H9 (cell line): ENCODE data around the gene TMEM242. TPM values are rescaled to one million over a fixed set of nuclear protein-coding genes. Genes with fewer than 3 reads are reported as not detected.

Experiments
- DNase-seq: peaks from one replicate; pipeline ENCODE4 v3.0.0-alpha.2; 2017
- H2AFZ ChIP-seq: one replicate; pipeline ENCODE4 v1.6.1; 2013; ENCODE audit warnings: mild to moderate bottlenecking, low read length, control low read depth, moderate library complexity
- H2AK5ac ChIP-seq: 2 replicates; pipeline ENCODE4 v1.6.1; 2013; ENCODE audit warnings: low read length, control low read depth, mixed read lengths; ENCODE audit not compliant: insufficient read length
- H2BK120ac ChIP-seq: one replicate; pipeline ENCODE4 v1.6.1; 2013; ENCODE audit warnings: low read depth, mild to moderate bottlenecking, low read length, control low read depth, inconsistent platforms; ENCODE audit not compliant: poor library complexity, severe bottlenecking
- H2BK12ac ChIP-seq: 2 replicates; pipeline ENCODE4 v1.6.1; 2013; ENCODE audit warnings: low read length, control low read depth, mixed read lengths, low read depth; ENCODE audit not compliant: insufficient read length
- H2BK15ac ChIP-seq: 2 replicates; pipeline ENCODE4 v1.6.1; 2013; ENCODE audit warnings: low read depth, low read length, control low read depth
- H2BK20ac ChIP-seq: one replicate; pipeline ENCODE4 v1.6.1; 2013; ENCODE audit warnings: low read depth, mild to moderate bottlenecking, low read length, control low read depth, inconsistent platforms; ENCODE audit not compliant: poor library complexity, severe bottlenecking
- H2BK5ac ChIP-seq: 2 replicates; pipeline ENCODE4 v1.6.1; 2013; ENCODE audit warnings: low read length, control low read depth, mixed read lengths; ENCODE audit not compliant: insufficient read length
- H3K14ac ChIP-seq: 2 replicates; pipeline ENCODE4 v1.6.1; 2013; ENCODE audit warnings: low read length, control low read depth; ENCODE audit not compliant: insufficient read depth
- H3K18ac ChIP-seq: 2 replicates; pipeline ENCODE4 v1.6.1; 2013; ENCODE audit warnings: low read depth, mild to moderate bottlenecking, mixed read lengths, low read length, control low read depth; ENCODE audit not compliant: insufficient read length
- H3K23ac ChIP-seq: 2 replicates; pipeline ENCODE4 v1.6.1; 2013; ENCODE audit warnings: low read length, control low read depth, mixed read lengths, low read depth; ENCODE audit not compliant: insufficient read length
- H3K23me2 ChIP-seq: 2 replicates; pipeline ENCODE4 v1.6.1; 2013; ENCODE audit warnings: low read depth, mild to moderate bottlenecking, mixed read lengths, low read length, control low read depth; ENCODE audit not compliant: insufficient read length, poor library complexity, severe bottlenecking
- H3K27ac ChIP-seq: 2 replicates; pipeline ENCODE4 v1.5.1; 2013; ENCODE audit warnings: low read length, control low read depth, mixed read lengths, low read depth; ENCODE audit not compliant: insufficient read length
- H3K27me3 ChIP-seq: 2 replicates; pipeline ENCODE4 v1.6.1; 2013; ENCODE audit warnings: low read length, control low read depth, inconsistent platforms; ENCODE audit not compliant: insufficient read depth
- H3K4ac ChIP-seq: 2 replicates; pipeline ENCODE4 v1.6.1; 2013; ENCODE audit warnings: low read depth, mild to moderate bottlenecking, control low read depth, inconsistent platforms, low read length, moderate library complexity
- H3K4me1 ChIP-seq: 2 replicates; pipeline ENCODE4 v1.6.1; 2013; ENCODE audit warnings: low read length, control low read depth, inconsistent platforms; ENCODE audit not compliant: insufficient read depth
- H3K4me2 ChIP-seq: 2 replicates; pipeline ENCODE4 v1.6.1; 2013; ENCODE audit warnings: low read length, control low read depth, mixed read lengths; ENCODE audit not compliant: insufficient read length, insufficient read depth
- H3K56ac ChIP-seq: 2 replicates; pipeline ENCODE4 v1.6.1; 2013; ENCODE audit warnings: low read depth, mild to moderate bottlenecking, mixed read lengths, low read length, control low read depth; ENCODE audit not compliant: insufficient read length
- H3K79me1 ChIP-seq: 2 replicates; pipeline ENCODE4 v1.6.1; 2013; ENCODE audit warnings: low read depth, mild to moderate bottlenecking, moderate library complexity, low read length, control low read depth, inconsistent platforms; ENCODE audit not compliant: insufficient read depth, poor library complexity, severe bottlenecking
- H3K79me2 ChIP-seq: 2 replicates; pipeline ENCODE4 v1.6.1; 2013; ENCODE audit warnings: low read length, control low read depth, inconsistent platforms; ENCODE audit not compliant: insufficient read depth
- H3K9ac ChIP-seq: 2 replicates; pipeline ENCODE4 v1.6.1; 2013; ENCODE audit warnings: low read length, control low read depth, mixed read lengths; ENCODE audit not compliant: insufficient read length; ENCODE audit errors: extremely low read depth
- H3K9me3 ChIP-seq: one replicate; pipeline ENCODE4 v1.6.1; 2013; ENCODE audit warnings: low read depth, low read length, inconsistent platforms; ENCODE audit not compliant: control insufficient read depth
- H3T11ph ChIP-seq: one replicate; pipeline ENCODE4 v1.6.1; 2013; ENCODE audit warnings: mild to moderate bottlenecking, low read length, control low read depth, inconsistent platforms
- H4K20me1 ChIP-seq: one replicate; pipeline ENCODE4 v1.6.1; 2013; ENCODE audit not compliant: control insufficient read depth, insufficient read length, insufficient read depth
- H4K5ac ChIP-seq: 2 replicates; pipeline ENCODE4 v1.6.1; 2013; ENCODE audit warnings: low read depth, mild to moderate bottlenecking, mixed read lengths, low read length, control low read depth; ENCODE audit not compliant: insufficient read length
- H4K8ac ChIP-seq: replicated peaks from 2 replicates; pipeline ENCODE4 v1.6.1; 2013; ENCODE audit warnings: low read length, control low read depth, mixed read lengths, low read depth; ENCODE audit not compliant: insufficient read length
- H4K91ac ChIP-seq: 2 replicates; pipeline ENCODE4 v1.6.1; 2013; ENCODE audit warnings: low read depth, mild to moderate bottlenecking, moderate library complexity, mixed read lengths, low read length, control low read depth; ENCODE audit not compliant: insufficient read length
- H3K27ac Mint-ChIP-seq, 3 experiments: 2 replicates in 2 of 3; 3 replicates in 1 of 3; pipeline ENCODE4 v1.8.0; 2020 to 2021; ENCODE audit warnings: mixed read lengths in 3 of 3, mild to moderate bottlenecking in 1 of 3, moderate library complexity in 1 of 3
- H3K27me3 Mint-ChIP-seq: 2 replicates; pipeline ENCODE4 v1.8.0; 2021; ENCODE audit warnings: low read depth, mild to moderate bottlenecking, moderate library complexity, mixed read lengths
- H3K36me3 Mint-ChIP-seq, 3 experiments: 2 replicates in 2 of 3; 3 replicates in 1 of 3; pipeline ENCODE4 v1.8.0; 2020 to 2021; ENCODE audit warnings: low read depth in 3 of 3, mixed read lengths in 3 of 3; ENCODE audit not compliant: insufficient read depth in 1 of 3
- H3K4me1 Mint-ChIP-seq, 2 experiments: 2 replicates each; pipeline ENCODE4 v1.8.0; 2020; ENCODE audit warnings: mixed read lengths in 2 of 2
- H3K4me3 Mint-ChIP-seq, 2 experiments: 2 replicates in 1 of 2; 3 replicates in 1 of 2; pipeline ENCODE4 v1.8.0; 2020 to 2021; ENCODE audit warnings: mild to moderate bottlenecking in 2 of 2, mixed read lengths in 2 of 2, moderate library complexity in 1 of 2
- H3K9me3 Mint-ChIP-seq, 2 experiments: 2 replicates in 1 of 2; 3 replicates in 1 of 2; pipeline ENCODE4 v1.8.0; 2020; ENCODE audit warnings: mild to moderate bottlenecking in 2 of 2, mixed read lengths in 2 of 2, moderate library complexity in 1 of 2
- WGBS: extraction: QIAGEN DNeasy Blood & Tissue Kit; methylation state at CpG from one replicate; pipeline ENCODE4 v1.1.7; 2013; ENCODE audit warnings: missing lambda C conversion rate, low lambda C conversion rate, mixed read lengths; ENCODE audit not compliant: insufficient read length; ENCODE audit errors: extremely low coverage; 5-methylcytosine and 5-hydroxymethylcytosine counted together
- total RNA-seq: library from RNA; stranded (reverse); gene quantifications from 2 replicates; pipeline ENCODE4 v1.2.1, GENCODE V29; 2021
- TF ChIP-seq, protein P1 (sequence below): fragments of 200-600 bp; sonication (generic); conservative IDR thresholded peaks from 3 replicates; pipeline ENCODE4 v1.8.0; 2021; ENCODE audit warnings: antibody characterized with exemption, mild to moderate bottlenecking

Gene TMEM242
- total RNA-seq, 1 experiment from 2014 or later = 10.5 TPM

- H3K9me3 Mint-ChIP-seq = no peaks in the 10 kb centered on the region
- H3K4me1 Mint-ChIP-seq = peaks cover 5 to 6% of the 10 kb centered on the region in 2 experiments
- Histone ChIP-seq H3K14ac (no peak overlapping the region), H3K9ac (no peak overlapping the region), H4K91ac (no peak overlapping the region), H4K8ac (no peak overlapping the region), H3K4ac (no peak overlapping the region), H3K4me1 (no peaks in the 10 kb centered on the region), H2BK120ac (no peak overlapping the region), H2BK20ac (no peak overlapping the region), H2AK5ac (no peak overlapping the region), H3K9me3 (no peaks in the 10 kb centered on the region), H2AFZ (no peak overlapping the region), H2BK12ac (no peak overlapping the region), H3K79me2 (no peaks in the 10 kb centered on the region), H2BK5ac (no peak overlapping the region), H2BK15ac (no peak overlapping the region), H3K23me2 (peaks cover 10% of the 10 kb centered on the region), H4K5ac (no peak overlapping the region), H3T11ph (no peak overlapping the region), H3K79me1 (no peaks in the 10 kb centered on the region), H3K27ac (no peak overlapping the region), H3K23ac (no peak overlapping the region), H3K56ac (no peak overlapping the region), H3K18ac (no peak overlapping the region), H4K20me1 (no peaks in the 10 kb centered on the region), H3K27me3 (no peaks in the 10 kb centered on the region; the same call in 1 of the 2 replicates), H3K4me2 (no peak overlapping the region)
- no peak overlapping the region for H3K27ac Mint-ChIP-seq
- no CpG with 5 or more reads among the region's 5 CpGs for WGBS
- DNase-seq = no peak
- TF ChIP-seq, protein P1, sequence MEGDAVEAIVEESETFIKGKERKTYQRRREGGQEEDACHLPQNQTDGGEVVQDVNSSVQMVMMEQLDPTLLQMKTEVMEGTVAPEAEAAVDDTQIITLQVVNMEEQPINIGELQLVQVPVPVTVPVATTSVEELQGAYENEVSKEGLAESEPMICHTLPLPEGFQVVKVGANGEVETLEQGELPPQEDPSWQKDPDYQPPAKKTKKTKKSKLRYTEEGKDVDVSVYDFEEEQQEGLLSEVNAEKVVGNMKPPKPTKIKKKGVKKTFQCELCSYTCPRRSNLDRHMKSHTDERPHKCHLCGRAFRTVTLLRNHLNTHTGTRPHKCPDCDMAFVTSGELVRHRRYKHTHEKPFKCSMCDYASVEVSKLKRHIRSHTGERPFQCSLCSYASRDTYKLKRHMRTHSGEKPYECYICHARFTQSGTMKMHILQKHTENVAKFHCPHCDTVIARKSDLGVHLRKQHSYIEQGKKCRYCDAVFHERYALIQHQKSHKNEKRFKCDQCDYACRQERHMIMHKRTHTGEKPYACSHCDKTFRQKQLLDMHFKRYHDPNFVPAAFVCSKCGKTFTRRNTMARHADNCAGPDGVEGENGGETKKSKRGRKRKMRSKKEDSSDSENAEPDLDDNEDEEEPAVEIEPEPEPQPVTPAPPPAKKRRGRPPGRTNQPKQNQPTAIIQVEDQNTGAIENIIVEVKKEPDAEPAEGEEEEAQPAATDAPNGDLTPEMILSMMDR = no peak
- no peak overlapping the region for H3K4me3 Mint-ChIP-seq
- H3K36me3 Mint-ChIP-seq = no peaks in the 10 kb centered on the region
- peaks cover 56% of the 10 kb centered on the region for H3K27me3 Mint-ChIP-seq
Observed at GRCh38 chr6:157328108-157328692, 4.9 kb upstream of the TMEM242 start.
